ENCODE measurements around the gene NLRP10.

DNA sequence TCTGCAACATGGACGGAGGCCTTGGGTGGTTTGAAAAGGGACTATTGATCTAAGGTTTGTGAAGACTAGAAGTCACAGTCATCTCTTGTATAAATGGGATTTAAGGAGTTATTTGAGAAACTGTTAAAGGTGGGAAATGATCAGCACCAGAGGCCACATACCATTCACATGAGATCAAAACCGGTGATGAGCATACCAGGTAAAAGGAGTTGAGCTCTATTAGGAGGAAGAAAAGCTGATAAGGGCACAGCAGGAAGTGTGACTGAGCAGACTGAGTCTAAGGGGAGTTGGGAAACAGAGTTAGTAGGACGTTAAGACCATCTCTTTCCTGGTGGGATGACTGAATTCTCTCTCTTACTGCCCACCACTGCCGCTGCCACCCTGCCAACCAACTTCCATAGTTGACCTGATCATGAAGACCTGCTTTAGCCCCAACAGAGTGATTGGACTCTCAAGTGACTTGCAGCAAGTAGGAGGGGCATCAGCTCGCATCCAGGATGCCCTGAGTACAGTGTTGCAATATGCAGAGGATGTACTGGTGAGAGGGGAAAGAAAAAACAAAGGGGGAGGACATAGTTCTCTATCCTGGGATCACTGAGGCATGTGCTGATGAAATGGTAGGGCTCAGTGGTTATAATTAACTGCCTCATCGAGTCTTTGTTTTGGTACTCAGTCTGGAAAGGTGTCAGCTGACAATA, 29.5 kb upstream of the NLRP10 start:
- TF ChIP-seq, protein P1, sequence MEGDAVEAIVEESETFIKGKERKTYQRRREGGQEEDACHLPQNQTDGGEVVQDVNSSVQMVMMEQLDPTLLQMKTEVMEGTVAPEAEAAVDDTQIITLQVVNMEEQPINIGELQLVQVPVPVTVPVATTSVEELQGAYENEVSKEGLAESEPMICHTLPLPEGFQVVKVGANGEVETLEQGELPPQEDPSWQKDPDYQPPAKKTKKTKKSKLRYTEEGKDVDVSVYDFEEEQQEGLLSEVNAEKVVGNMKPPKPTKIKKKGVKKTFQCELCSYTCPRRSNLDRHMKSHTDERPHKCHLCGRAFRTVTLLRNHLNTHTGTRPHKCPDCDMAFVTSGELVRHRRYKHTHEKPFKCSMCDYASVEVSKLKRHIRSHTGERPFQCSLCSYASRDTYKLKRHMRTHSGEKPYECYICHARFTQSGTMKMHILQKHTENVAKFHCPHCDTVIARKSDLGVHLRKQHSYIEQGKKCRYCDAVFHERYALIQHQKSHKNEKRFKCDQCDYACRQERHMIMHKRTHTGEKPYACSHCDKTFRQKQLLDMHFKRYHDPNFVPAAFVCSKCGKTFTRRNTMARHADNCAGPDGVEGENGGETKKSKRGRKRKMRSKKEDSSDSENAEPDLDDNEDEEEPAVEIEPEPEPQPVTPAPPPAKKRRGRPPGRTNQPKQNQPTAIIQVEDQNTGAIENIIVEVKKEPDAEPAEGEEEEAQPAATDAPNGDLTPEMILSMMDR (IDR thresholded peaks at IDR 0.05) = no peak
- TF ChIP-seq POLR2A (IDR thresholded peaks at IDR 0.05) = no peak
